GM23338 (cell line): Measurements from ENCODE around the gene SEMA6B. TPM values are rescaled to one million over a fixed set of nuclear protein-coding genes. Genes with fewer than 3 reads are reported as not detected.

Source experiments
- ATAC-seq: fragments of 200-7000 bp; cut with Tn5 transposase; 3 replicates; pipeline ENCODE4 v1.9.1; 2020
- DNase-seq: peaks from one replicate; pipeline ENCODE4 v3.0.0-alpha.2; 2015; ENCODE audit warnings: low spot score
- H2AFZ ChIP-seq: fragments of 200-600 bp; sonication (generic); 2 replicates; pipeline ENCODE4 v1.8.0; 2016; ENCODE audit warnings: antibody characterized with exemption, mild to moderate bottlenecking, moderate library complexity
- H3F3A ChIP-seq: fragments of 200-600 bp; sonication (generic); replicated peaks from 2 replicates; pipeline ENCODE4 v1.8.0; 2017; ENCODE audit warnings: antibody characterized with exemption, mixed run types, low read depth
- H3K27ac ChIP-seq: fragments of 200-600 bp; sonication (generic); 2 replicates; pipeline ENCODE4 v1.6.1; 2016; ENCODE audit warnings: low read depth
- H3K27me3 ChIP-seq: fragments of 200-600 bp; sonication (generic); 2 replicates; pipeline ENCODE4 v1.8.0; 2016; ENCODE audit warnings: mild to moderate bottlenecking, mixed run types, moderate library complexity; ENCODE audit not compliant: insufficient read depth
- H3K36me3 ChIP-seq: fragments of 200-600 bp; sonication (generic); 2 replicates; pipeline ENCODE4 v1.8.0; 2016; ENCODE audit warnings: mild to moderate bottlenecking; ENCODE audit not compliant: insufficient read depth
- H3K4me1 ChIP-seq: fragments of 200-600 bp; sonication (generic); 2 replicates; pipeline ENCODE4 v1.8.0; 2016; ENCODE audit warnings: mild to moderate bottlenecking, moderate library complexity; ENCODE audit not compliant: insufficient read depth
- H3K4me2 ChIP-seq: fragments of 200-600 bp; sonication (generic); 2 replicates; pipeline ENCODE4 v1.7.1; 2017; ENCODE audit warnings: mixed run types
- H3K4me3 ChIP-seq: fragments of 200-600 bp; sonication (generic); 2 replicates; pipeline ENCODE4 v1.6.1; 2016; ENCODE audit warnings: mixed run types
- H3K79me2 ChIP-seq: fragments of 200-600 bp; sonication (generic); replicated peaks from 2 replicates; pipeline ENCODE4 v1.8.0; 2017; ENCODE audit warnings: mild to moderate bottlenecking; ENCODE audit not compliant: insufficient read depth
- H3K9me2 ChIP-seq: fragments of 200-600 bp; sonication (generic); 2 replicates; pipeline ENCODE4 v1.8.0; 2017; ENCODE audit not compliant: insufficient read depth
- H4K20me1 ChIP-seq: fragments of 200-600 bp; sonication (generic); replicated peaks from 2 replicates; pipeline ENCODE4 v1.8.0; 2017; ENCODE audit warnings: mild to moderate bottlenecking; ENCODE audit not compliant: insufficient read depth
- H3K27ac Mint-ChIP-seq: 2 replicates; pipeline ENCODE4 v1.8.0; 2020; ENCODE audit warnings: inconsistent platforms, mild to moderate bottlenecking, moderate library complexity, mixed read lengths
- H3K27me3 Mint-ChIP-seq: 3 replicates; pipeline ENCODE4 v1.8.0; 2022; ENCODE audit warnings: low read depth, mild to moderate bottlenecking, moderate library complexity, mixed read lengths, inconsistent platforms; ENCODE audit not compliant: insufficient read depth, poor library complexity
- H3K36me3 Mint-ChIP-seq: 3 replicates; pipeline ENCODE4 v1.8.0; 2021; ENCODE audit warnings: low read depth, mild to moderate bottlenecking, inconsistent platforms, moderate library complexity, mixed read lengths
- H3K4me1 Mint-ChIP-seq: 3 replicates; pipeline ENCODE4 v1.8.0; 2020; ENCODE audit warnings: mild to moderate bottlenecking, inconsistent platforms, mixed read lengths
- H3K4me3 Mint-ChIP-seq: 3 replicates; pipeline ENCODE4 v1.8.0; 2021; ENCODE audit warnings: moderate library complexity, mild to moderate bottlenecking, inconsistent platforms, mixed read lengths
- H3K9me3 Mint-ChIP-seq: 3 replicates; pipeline ENCODE4 v1.8.0; 2020; ENCODE audit warnings: moderate library complexity, mild to moderate bottlenecking, inconsistent platforms, mixed read lengths
- CREB1 ChIP-seq: fragments of 250-450 bp; sonication (Bioruptor Pico); IDR thresholded peaks from 2 replicates; pipeline ENCODE4 v1.5.0; 2020; ENCODE audit warnings: low read depth, mild to moderate bottlenecking, moderate library complexity
- CTCF ChIP-seq, 2 experiments: fragments of 200-600 bp in 1 of 2; sonication (generic) in 1 of 2; conservative IDR thresholded peaks; 2 replicates each; pipeline versions ENCODE4 v1.5.1 to v1.6.1; 2016 to 2017; ENCODE audit warnings: antibody characterized with exemption in 2 of 2, low read depth in 2 of 2, mild to moderate bottlenecking in 2 of 2, moderate library complexity in 1 of 2
- ETS1 ChIP-seq: IDR thresholded peaks from 2 replicates; pipeline ENCODE4 v1.6.1; 2016; ENCODE audit warnings: antibody characterized with exemption
- EZH2 ChIP-seq: fragments of 200-600 bp; sonication (generic); IDR thresholded peaks from one replicate; pipeline ENCODE4 v1.8.0; 2017; ENCODE audit warnings: antibody characterized with exemption, mild to moderate bottlenecking, low read depth; ENCODE audit not compliant: unreplicated experiment
- EZH2phosphoT487 ChIP-seq: fragments of 200-600 bp; sonication (generic); IDR thresholded peaks from one replicate; pipeline ENCODE4 v1.8.1; 2018; ENCODE audit warnings: antibody characterized with exemption; ENCODE audit not compliant: unreplicated experiment
- JUNB ChIP-seq: IDR thresholded peaks from one replicate; pipeline ENCODE4 v1.6.1; 2016; ENCODE audit warnings: antibody characterized with exemption; ENCODE audit not compliant: unreplicated experiment
- NANOG ChIP-seq: IDR thresholded peaks from 2 replicates; pipeline ENCODE4 v1.6.1; 2016; ENCODE audit warnings: antibody characterized with exemption, borderline replicate concordance
- REST ChIP-seq: IDR thresholded peaks from one replicate; pipeline ENCODE4 v1.6.1; 2018; ENCODE audit warnings: antibody characterized with exemption; ENCODE audit not compliant: unreplicated experiment
- STAT1 ChIP-seq: IDR thresholded peaks from one replicate; pipeline ENCODE4 v1.6.1; 2016; ENCODE audit warnings: antibody characterized with exemption; ENCODE audit not compliant: unreplicated experiment
- ZNF114 ChIP-seq: fragments of 250-450 bp; sonication (Bioruptor Pico); IDR thresholded peaks from 2 replicates; pipeline ENCODE4 v1.5.0; 2020; ENCODE audit warnings: mild to moderate bottlenecking, moderate library complexity
- ZNF331 ChIP-seq: fragments of 250-450 bp; sonication (Bioruptor Pico); IDR thresholded peaks from 2 replicates; pipeline ENCODE4 v1.5.0; 2020; ENCODE audit warnings: low read depth, mild to moderate bottlenecking, moderate library complexity
- polyA plus RNA-seq: library from polyadenylated mRNA; unstranded; fragments of >200 nt; fragmentation: Nextera tagmentation; extraction: Ambion mirVana; gene quantifications from 2 replicates; pipeline ENCODE4 v1.2.1, GENCODE V29; 2016
- total RNA-seq: library from RNA; depleted of rRNA; stranded (reverse); fragments of >200 nt; shearing (Covaris generic); gene quantifications from 2 replicates; pipeline ENCODE4 v1.2.3, GENCODE V29; 2014

Gene SEMA6B
- total and polyA plus RNA-seq, 2 experiments from 2014 or later: 5.3 to 42.7 TPM

- Histone ChIP-seq H3K79me2 (no peaks in the 10 kb centered on the region), H3F3A (peaks cover 8% of the 10 kb centered on the region; the same call in 1 of the 2 replicates), H3K27me3 (peaks cover 26% of the 10 kb centered on the region), H3K4me1 (peaks cover 5% of the 10 kb centered on the region), H2AFZ (no peak overlapping the region), H4K20me1 (no peaks in the 10 kb centered on the region; the same call in 1 of the 2 replicates), H3K36me3 (no peaks in the 10 kb centered on the region), H3K9me2 (no peaks in the 10 kb centered on the region), H3K4me2 (no peak overlapping the region), H3K27ac (no peak overlapping the region), H3K4me3 (no peak overlapping the region)
- no peak overlapping the region for H3K27ac Mint-ChIP-seq
- H3K27me3 Mint-ChIP-seq: peaks cover 17% of the 10 kb centered on the region
- ATAC-seq: no peak
- H3K9me3 Mint-ChIP-seq: no peaks in the 10 kb centered on the region
- TF ChIP-seq NANOG: no peak
- TF ChIP-seq EZH2: no peak
- no peak for TF ChIP-seq JUNB
- no peak for TF ChIP-seq CTCF (conservative IDR thresholded peaks at IDR 0.05; ENCODE audit: low read depth in 2 of 2)
- TF ChIP-seq ETS1: no peak
- TF ChIP-seq EZH2phosphoT487: no peak
- DNase-seq: no peak
- H3K4me3 Mint-ChIP-seq: no peak overlapping the region
- no peaks in the 10 kb centered on the region for H3K36me3 Mint-ChIP-seq
- peaks cover 20% of the 10 kb centered on the region for H3K4me1 Mint-ChIP-seq
Measured at GRCh38 chr19:4587527-4587926, 28.0 kb upstream of the SEMA6B start.

- H3K4me3 ChIP-seq: no peak overlapping the region
- peaks cover 12% of the 10 kb centered on the region for H3K4me1 ChIP-seq
- no peaks in the 10 kb centered on the region for H3K36me3 Mint-ChIP-seq
- H3K27ac Mint-ChIP-seq: no peak overlapping the region
- ATAC-seq: no peak
- H3K79me2 ChIP-seq: no peaks in the 10 kb centered on the region
- H3K36me3 ChIP-seq: no peaks in the 10 kb centered on the region
- H3K9me2 ChIP-seq: no peaks in the 10 kb centered on the region
- H4K20me1 ChIP-seq: no peaks in the 10 kb centered on the region; the same call in 1 of the 2 replicates
- H3F3A ChIP-seq: peaks cover 12% of the 10 kb centered on the region; the same call in 1 of the 2 replicates
- no peak overlapping the region for H2AFZ ChIP-seq
- peaks cover 24% of the 10 kb centered on the region for H3K27me3 Mint-ChIP-seq
- no peaks in the 10 kb centered on the region for H3K9me3 Mint-ChIP-seq
- DNase-seq: peak; percentile 53
- H3K4me2 ChIP-seq: peak overlapping the region; percentile 2; the same call in 1 of the 2 replicates
- peaks cover 35% of the 10 kb centered on the region for H3K27me3 ChIP-seq
- H3K4me3 Mint-ChIP-seq: no peak overlapping the region
- no peak overlapping the region for H3K27ac ChIP-seq
- peaks cover 24% of the 10 kb centered on the region for H3K4me1 Mint-ChIP-seq
- TF ChIP-seq NANOG: no peak
- TF ChIP-seq STAT1: no peak
- no peak for TF ChIP-seq REST
- no peak for TF ChIP-seq ETS1
- no peak for TF ChIP-seq ZNF331
- no peak for TF ChIP-seq JUNB
- TF ChIP-seq ZNF114 (CRISPR knock-in tag): no peak
- no peak for TF ChIP-seq EZH2phosphoT487
- TF ChIP-seq CREB1 (CRISPR knock-in tag): no peak
Measured at GRCh38 chr19:4586691-4587090, 27.2 kb upstream of the SEMA6B start.
